Measurements from ENCODE around the gene MYH9.
A peak's percentile ranks its signal among the peaks of the same experiment; 100 is the strongest.
"Not testable (repeated sequence)": the region's sequence is repeated elsewhere in the genome, so short reads cannot be mapped to it uniquely, and the experiment has no call there.

Gene MYH9

DNA sequence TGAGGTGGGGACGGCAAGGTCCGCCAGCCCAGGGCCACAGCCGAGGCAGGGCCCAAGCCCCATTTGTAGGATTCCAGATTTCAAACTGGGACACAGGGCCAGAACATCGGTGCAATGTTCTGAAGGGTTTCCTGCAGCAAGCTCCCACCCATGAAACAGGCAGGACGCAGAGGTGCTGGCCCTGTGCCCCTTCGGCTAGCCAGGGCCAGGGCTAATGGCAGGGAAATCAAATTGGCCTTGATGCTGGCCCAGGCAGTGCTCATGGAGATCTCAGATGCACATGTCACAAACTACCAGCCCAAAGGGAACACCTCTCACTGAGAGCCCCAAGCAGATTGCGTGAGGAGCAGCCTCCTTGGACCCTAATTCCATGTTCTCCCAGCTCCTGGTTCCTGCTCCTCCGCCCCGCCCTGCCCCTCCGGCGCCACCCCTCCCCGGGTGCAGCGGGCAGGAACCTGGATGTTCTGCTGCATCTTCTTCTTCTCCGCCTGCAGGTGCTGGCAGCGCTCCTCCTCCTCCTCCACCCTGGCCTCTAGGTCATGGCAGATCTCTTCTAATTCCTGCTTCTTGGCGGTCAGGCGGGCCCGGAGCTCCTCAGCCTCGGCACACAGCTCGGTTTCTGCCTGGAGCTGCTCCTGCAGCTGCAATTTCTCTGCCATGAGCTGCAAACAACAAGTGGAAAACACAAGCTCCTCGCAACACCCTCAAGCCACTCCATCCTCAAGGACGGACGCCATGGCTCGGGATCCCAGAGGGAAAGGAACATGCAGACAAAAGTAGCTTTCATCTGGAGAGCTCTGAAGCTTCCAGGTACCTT, 87.2 kb downstream of the MYH9 start:
- Mint-ChIP-seq H3K9me3 (no peaks in the 10 kb centered on the region), H3K27ac (peak overlapping the region; percentile 85), H3K4me1 (peaks cover 17% of the 10 kb centered on the region), H3K36me3 (peaks cover 100% of the 10 kb centered on the region), H3K4me3 (no peak overlapping the region)
- DNase-seq (ENCODE audit: low spot score in 2 of 2) (no peak), ATAC-seq (no peak)

DNA sequence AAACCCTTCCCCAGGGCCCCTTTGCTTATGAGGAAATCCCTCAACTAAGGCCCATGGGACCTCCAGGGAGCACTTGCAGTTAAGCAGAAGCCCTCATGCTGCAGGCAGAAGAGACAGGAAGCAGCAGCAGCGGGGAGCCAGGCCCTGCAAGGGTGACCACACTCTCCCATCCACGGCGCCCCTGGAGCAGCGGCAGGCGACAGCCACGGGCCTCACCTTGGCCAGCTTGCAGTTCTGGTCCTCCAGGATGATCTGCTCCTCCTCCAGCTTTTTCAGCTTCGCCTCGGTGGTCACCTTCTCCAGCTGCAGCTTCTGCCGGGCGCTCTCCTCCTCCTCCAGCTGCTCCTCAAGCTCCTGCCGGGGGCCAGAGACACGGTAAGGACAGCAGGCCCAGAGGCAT, 87.9 kb downstream of the MYH9 start:
- peaks cover 100% of the 10 kb centered on the region for H3K36me3 Mint-ChIP-seq
- H3K27ac Mint-ChIP-seq = peak overlapping the region; percentile 85
- DNase-seq (ENCODE audit: low spot score in 2 of 2) (no peak), ATAC-seq (no peak)
- peaks cover 23% of the 10 kb centered on the region for H3K4me1 Mint-ChIP-seq
- no peak overlapping the region for H3K4me3 Mint-ChIP-seq
- no peaks in the 10 kb centered on the region for H3K9me3 Mint-ChIP-seq

DNA sequence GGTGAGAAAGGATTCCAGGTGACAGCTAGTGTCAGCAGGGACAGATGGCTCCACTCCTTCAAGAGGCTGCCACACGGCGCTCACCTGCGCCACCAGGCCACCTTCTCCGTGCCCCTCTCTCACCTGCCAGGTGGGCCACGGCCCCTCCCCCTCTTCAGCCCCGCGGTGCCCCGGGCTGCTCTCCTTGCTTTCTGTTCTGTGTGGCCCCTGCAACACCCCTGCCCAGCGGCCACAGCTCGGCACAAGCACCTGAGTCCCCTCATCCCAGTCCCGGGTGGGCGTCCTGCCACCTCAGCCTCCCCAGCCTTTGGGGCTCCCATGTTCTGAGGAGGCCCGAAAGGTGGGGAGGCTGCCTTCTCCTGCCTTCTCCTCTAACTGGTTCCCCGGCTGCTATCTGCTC, 88.5 kb downstream of the MYH9 start:
- no peaks in the 10 kb centered on the region for H3K9me3 Mint-ChIP-seq
- H3K27ac Mint-ChIP-seq = peak overlapping the region; percentile 85
- H3K4me3 Mint-ChIP-seq = no peak overlapping the region
- peaks cover 100% of the 10 kb centered on the region for H3K36me3 Mint-ChIP-seq
- H3K4me1 Mint-ChIP-seq = peaks cover 29% of the 10 kb centered on the region
- DNase-seq (ENCODE audit: low spot score in 2 of 2) (no peak), ATAC-seq (no peak)

GRCh38 chr22:36298601-36299000, 89.2 kb downstream of the MYH9 start:
- Mint-ChIP-seq H3K9me3 (no peaks in the 10 kb centered on the region), H3K4me1 (peaks cover 32% of the 10 kb centered on the region), H3K36me3 (peaks cover 100% of the 10 kb centered on the region), H3K27ac (no peak overlapping the region), H3K4me3 (no peak overlapping the region)
- no peak for DNase-seq (ENCODE audit: low spot score in 2 of 2)
- ATAC-seq = no peak

- H3K4me1 Mint-ChIP-seq = peaks cover 37% of the 10 kb centered on the region
- H3K36me3 Mint-ChIP-seq = peaks cover 100% of the 10 kb centered on the region
- ATAC-seq (no peak), DNase-seq (ENCODE audit: low spot score in 2 of 2) (no peak)
- no peak overlapping the region for H3K4me3 Mint-ChIP-seq
- H3K9me3 Mint-ChIP-seq = no peaks in the 10 kb centered on the region
- no peak overlapping the region for H3K27ac Mint-ChIP-seq
Measured at GRCh38 chr22:36298118-36298517, 89.6 kb downstream of the MYH9 start.

GRCh38 chr22:36297568-36297967, 90.2 kb downstream of the MYH9 start:
- no peaks in the 10 kb centered on the region for H3K9me3 Mint-ChIP-seq
- H3K27ac Mint-ChIP-seq = peak overlapping the region; percentile 81

GRCh38 chr22:36296690-36297089, 91.1 kb downstream of the MYH9 start:
- ATAC-seq = no peak
- no peak overlapping the region for H3K4me3 Mint-ChIP-seq
- no peak for DNase-seq (ENCODE audit: low spot score in 2 of 2)
- no peaks in the 10 kb centered on the region for H3K9me3 Mint-ChIP-seq
- H3K36me3 Mint-ChIP-seq = peaks cover 100% of the 10 kb centered on the region
- peak overlapping the region; percentile 81 for H3K27ac Mint-ChIP-seq
- peaks cover 51% of the 10 kb centered on the region for H3K4me1 Mint-ChIP-seq

More at GRCh38 chr22:36297568-36297967, 90.2 kb downstream of the MYH9 start:
- no peak for DNase-seq (ENCODE audit: low spot score in 2 of 2)
- H3K4me3 Mint-ChIP-seq = no peak overlapping the region
- H3K4me1 Mint-ChIP-seq = peaks cover 42% of the 10 kb centered on the region
- H3K36me3 Mint-ChIP-seq = peaks cover 100% of the 10 kb centered on the region
- ATAC-seq = no peak

- no peak for ATAC-seq
- DNase-seq (ENCODE audit: low spot score in 2 of 2) = no peak
- no peaks in the 10 kb centered on the region for H3K9me3 Mint-ChIP-seq
- peak overlapping the region; percentile 85 for H3K27ac Mint-ChIP-seq
- peaks cover 100% of the 10 kb centered on the region for H3K36me3 Mint-ChIP-seq
- H3K4me1 Mint-ChIP-seq = peaks cover 48% of the 10 kb centered on the region
- H3K4me3 Mint-ChIP-seq = no peak overlapping the region
Measured at GRCh38 chr22:36295247-36295646, 92.5 kb downstream of the MYH9 start.

DNA sequence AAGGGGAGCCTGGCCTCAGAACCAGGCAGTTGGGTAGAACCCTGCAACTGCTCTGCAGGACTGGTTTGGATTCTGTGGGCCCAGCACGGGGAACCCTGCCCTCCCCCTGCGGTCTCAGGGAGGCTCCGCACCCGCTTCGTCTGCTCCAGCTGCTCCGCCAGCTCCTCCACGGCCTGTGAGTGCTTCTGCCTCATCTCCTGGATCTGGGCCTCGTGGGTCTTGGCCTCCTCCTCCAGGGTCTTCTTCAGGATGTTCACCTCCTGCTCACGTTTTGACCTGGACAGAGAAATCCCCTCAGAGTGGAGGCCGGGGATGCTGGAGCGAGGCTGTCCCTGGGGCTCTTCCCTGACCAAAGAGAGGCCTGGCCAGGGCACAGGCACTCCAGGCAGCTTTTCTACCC, 93.0 kb downstream of the MYH9 start:
- no peak for ATAC-seq
- DNase-seq (ENCODE audit: low spot score in 2 of 2) = no peak
- peaks cover 100% of the 10 kb centered on the region for H3K36me3 Mint-ChIP-seq
- H3K9me3 Mint-ChIP-seq = no peaks in the 10 kb centered on the region
- H3K27ac Mint-ChIP-seq = peak overlapping the region; percentile 85
- H3K4me3 Mint-ChIP-seq = no peak overlapping the region
- peaks cover 51% of the 10 kb centered on the region for H3K4me1 Mint-ChIP-seq

- DNase-seq (ENCODE audit: low spot score in 2 of 2) (no peak), ATAC-seq (no peak)
- Mint-ChIP-seq H3K36me3 (peaks cover 100% of the 10 kb centered on the region), H3K4me1 (peaks cover 57% of the 10 kb centered on the region), H3K9me3 (no peaks in the 10 kb centered on the region), H3K27ac (peak overlapping the region; percentile 85), H3K4me3 (no peak overlapping the region)
Measured at GRCh38 chr22:36294293-36294620, 93.5 kb downstream of the MYH9 start.

- H3K4me1 Mint-ChIP-seq = peaks cover 62% of the 10 kb centered on the region
- H3K36me3 Mint-ChIP-seq = peaks cover 100% of the 10 kb centered on the region
- DNase-seq (ENCODE audit: low spot score in 2 of 2) = no peak
- no peaks in the 10 kb centered on the region for H3K9me3 Mint-ChIP-seq
- H3K27ac Mint-ChIP-seq = peak overlapping the region; percentile 85
- no peak for ATAC-seq
- no peak overlapping the region for H3K4me3 Mint-ChIP-seq
Measured at GRCh38 chr22:36293606-36294292, 94.0 kb downstream of the MYH9 start.

GRCh38 chr22:36292823-36293530, 94.8 kb downstream of the MYH9 start:
- Mint-ChIP-seq H3K36me3 (peaks cover 100% of the 10 kb centered on the region), H3K27ac (peak overlapping the region; percentile 85), H3K9me3 (no peaks in the 10 kb centered on the region), H3K4me1 (peaks cover 69% of the 10 kb centered on the region), H3K4me3 (no peak overlapping the region)
- no peak for DNase-seq (ENCODE audit: low spot score in 2 of 2)
- no peak for ATAC-seq

DNA sequence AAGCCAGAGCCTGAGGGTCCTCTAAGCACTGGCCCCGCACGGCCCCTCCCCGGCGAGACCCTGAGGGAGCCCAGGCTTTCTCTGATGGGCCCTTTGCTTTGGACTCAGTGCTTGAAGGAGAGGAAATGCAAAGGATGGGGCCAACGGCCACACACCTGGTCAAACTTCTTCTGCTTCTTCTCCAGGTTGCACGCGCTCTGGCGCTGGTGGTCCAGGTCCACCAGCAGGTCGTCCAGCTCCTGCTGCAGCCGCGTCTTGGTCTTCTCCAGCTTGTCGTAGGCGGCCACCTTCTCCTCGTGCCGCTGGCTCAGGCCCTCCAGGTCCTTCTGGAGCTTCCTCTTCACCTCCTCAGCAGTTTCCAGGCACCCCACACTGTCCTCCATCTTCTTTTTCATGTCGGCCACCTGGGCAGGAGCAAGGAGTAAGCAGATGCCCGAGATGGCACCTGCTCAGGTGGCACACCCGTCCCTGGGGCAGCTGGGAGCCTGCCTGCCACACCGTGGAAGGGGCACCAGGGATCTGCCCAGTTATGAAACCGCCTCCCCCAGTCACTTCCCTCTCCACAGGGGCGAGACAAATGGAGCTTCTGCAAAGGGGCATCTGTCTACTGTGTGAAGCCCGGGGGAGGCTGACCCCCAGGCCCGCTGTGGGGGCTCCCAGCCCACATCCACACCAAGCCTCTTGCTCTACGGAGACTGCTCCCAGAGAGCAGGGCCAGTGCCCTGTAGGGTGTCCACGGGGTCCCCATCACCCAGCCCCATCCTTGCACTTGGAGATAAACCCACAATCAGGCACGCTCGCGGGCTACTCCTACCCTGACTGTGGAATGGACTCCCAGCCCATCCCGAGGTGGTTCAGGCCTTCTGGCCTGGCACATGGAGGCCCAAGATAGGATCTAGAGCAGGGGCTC, 95.7 kb downstream of the MYH9 start:
- Mint-ChIP-seq H3K4me3 (peak overlapping the region; percentile 11), H3K4me1 (peaks cover 70% of the 10 kb centered on the region), H3K36me3 (peaks cover 100% of the 10 kb centered on the region), H3K27ac (peak overlapping the region; percentile 85), H3K9me3 (no peaks in the 10 kb centered on the region)
- DNase-seq (ENCODE audit: low spot score in 2 of 2) = no peak
- ATAC-seq = no peak

DNA sequence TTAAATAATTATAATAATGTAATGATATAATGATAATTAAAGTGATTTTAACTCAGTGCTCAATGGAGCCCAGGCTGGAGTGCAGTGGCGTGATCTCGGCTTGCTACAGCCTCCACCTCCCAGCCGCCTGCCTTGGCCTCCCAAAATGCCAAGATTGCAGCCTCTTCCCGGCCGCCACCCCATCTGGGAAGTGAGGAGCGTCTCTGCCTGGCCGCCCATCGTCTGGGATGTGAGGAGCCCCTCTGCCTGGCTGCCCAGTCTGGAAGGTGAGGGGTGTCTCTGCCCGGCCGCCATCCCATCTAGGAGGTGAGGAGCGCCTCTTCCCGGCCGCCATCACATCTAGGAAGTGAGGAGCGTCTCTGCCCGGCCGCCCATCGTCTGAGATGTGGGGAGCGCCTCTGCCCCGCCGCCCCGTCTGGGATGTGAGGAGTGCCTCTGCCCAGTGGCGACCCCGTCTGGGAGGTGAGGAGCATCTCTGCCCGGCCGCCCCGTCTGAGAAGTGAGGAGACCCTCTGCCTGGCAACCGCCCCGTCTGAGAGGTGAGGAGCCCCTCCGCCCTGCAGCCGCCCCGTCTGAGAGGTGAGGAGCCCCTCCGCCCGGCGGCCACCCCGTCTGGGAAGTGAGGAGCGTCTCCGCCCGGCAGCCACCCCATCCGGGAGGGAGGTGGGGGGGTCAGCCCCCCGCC, 97.2 kb downstream of the MYH9 start:
- DNase-seq (ENCODE audit: low spot score in 2 of 2); H3K4me3 Mint-ChIP-seq; H3K9me3 Mint-ChIP-seq; ATAC-seq: not testable (repeated sequence)
- Mint-ChIP-seq H3K27ac (peak overlapping the region; percentile 91), H3K36me3 (peaks cover 100% of the 10 kb centered on the region), H3K4me1 (peaks cover 68% of the 10 kb centered on the region)

Measured in stimulated activated effector memory CD8-positive, alpha-beta T cell treated with anti-CD3 and anti-CD28 coated beads, Interleukin-12 subunit alpha, Interleukin-12 subunit beta, amount 100 ng/mL, for 72 hours (primary cell).